OCI-LY3 (cell line): ENCODE measurements around the gene SNPH.

Source experiments
- H2AFZ ChIP-seq: fragments of 200-600, 300-600 bp; shearing (Covaris generic); 2 replicates; pipeline ENCODE4 v1.6.0; 2014; ENCODE audit warnings: antibody characterized with exemption, low read depth, low read length
- H3K27ac ChIP-seq: fragments of 200-600, 300-600 bp; sonication (generic); 2 replicates; pipeline ENCODE4 v1.5.1; 2014; ENCODE audit warnings: mild to moderate bottlenecking, low read length, moderate library complexity, mixed read lengths
- H3K27me3 ChIP-seq: fragments of 200-600, 300-600 bp; sonication (generic); 2 replicates; pipeline ENCODE4 v1.6.1; 2014; ENCODE audit warnings: low read depth, low read length, mixed read lengths
- H3K36me3 ChIP-seq: fragments of 200-600, 300-600 bp; sonication (generic); replicated peaks from 2 replicates; pipeline ENCODE3; 2014; ENCODE audit warnings: low read depth, low read length, mixed read lengths
- H3K4me1 ChIP-seq: fragments of 300-600, 200-600 bp; sonication (generic); 2 replicates; pipeline ENCODE4 v1.6.1; 2014; ENCODE audit warnings: low read length, mixed read lengths
- H3K4me2 ChIP-seq: fragments of 200-600, 300-600 bp; sonication (generic); 2 replicates; pipeline ENCODE4 v1.6.1; 2014; ENCODE audit warnings: low read length, mixed read lengths
- H3K4me3 ChIP-seq: fragments of 300-600, 200-600 bp; sonication (generic); 2 replicates; pipeline ENCODE4 v1.5.1; 2014; ENCODE audit warnings: antibody characterized with exemption, mild to moderate bottlenecking, low read length, moderate library complexity
- H3K79me2 ChIP-seq: fragments of 300-600, 200-600 bp; shearing (Covaris generic); 2 replicates; pipeline ENCODE4 v1.6.1; 2014; ENCODE audit warnings: mild to moderate bottlenecking, low read length, mixed read lengths
- H3K9ac ChIP-seq: fragments of 300-600, 200-600 bp; shearing (Covaris generic); 2 replicates; pipeline ENCODE4 v1.6.0; 2014; ENCODE audit warnings: mild to moderate bottlenecking, low read length, moderate library complexity
- H3K9me3 ChIP-seq: fragments of 200-600, 300-600 bp; shearing (Covaris generic); 2 replicates; pipeline ENCODE4 v1.6.1; 2014; ENCODE audit warnings: low read length, mixed read lengths; ENCODE audit not compliant: insufficient read depth
- H4K20me1 ChIP-seq: fragments of 200-600, 300-600 bp; sonication (generic); 2 replicates; pipeline ENCODE4 v1.6.1; 2016; ENCODE audit warnings: low read length, mixed read lengths; ENCODE audit not compliant: insufficient read depth
- CTCF ChIP-seq: fragments of 200-600, 300-600 bp; sonication (generic); IDR thresholded peaks from 2 replicates; pipeline ENCODE4 v1.5.1; 2014; ENCODE audit warnings: antibody characterized with exemption, low read length, low read depth
- EZH2phosphoT487 ChIP-seq: fragments of 200-600 bp; shearing (Covaris generic); IDR thresholded peaks from 2 replicates; pipeline ENCODE4 v1.6.1; 2018; ENCODE audit warnings: antibody characterized with exemption, mixed run types, low read depth

Gene SNPH

GRCh38 chr20:1308702-1309095 is 42.6 kb downstream of the SNPH start:
- TF ChIP-seq CTCF = no peak
- no peak for TF ChIP-seq EZH2phosphoT487
- no peaks in the 10 kb centered on the region for H4K20me1 ChIP-seq
- H3K9me3 ChIP-seq = no peaks in the 10 kb centered on the region
- H2AFZ ChIP-seq = no peak overlapping the region
- H3K27me3 ChIP-seq = no peaks in the 10 kb centered on the region
- H3K4me2 ChIP-seq = no peak overlapping the region
- H3K27ac ChIP-seq = no peak overlapping the region
- H3K79me2 ChIP-seq = no peaks in the 10 kb centered on the region
- H3K36me3 ChIP-seq = no peaks in the 10 kb centered on the region
- no peak overlapping the region for H3K9ac ChIP-seq
- no peaks in the 10 kb centered on the region for H3K4me1 ChIP-seq
- no peak overlapping the region for H3K4me3 ChIP-seq

- Histone ChIP-seq H3K4me1 (no peaks in the 10 kb centered on the region), H3K79me2 (no peaks in the 10 kb centered on the region), H3K4me3 (no peak overlapping the region), H3K36me3 (no peaks in the 10 kb centered on the region), H3K27me3 (no peaks in the 10 kb centered on the region), H3K9ac (no peak overlapping the region), H2AFZ (no peak overlapping the region), H4K20me1 (no peaks in the 10 kb centered on the region), H3K27ac (no peak overlapping the region), H3K9me3 (no peaks in the 10 kb centered on the region), H3K4me2 (no peak overlapping the region)
- no peak for TF ChIP-seq CTCF
These were observed 43.3 kb downstream of the SNPH start for GRCh38 chr20:1309439-1309847.

GRCh38 chr20:1310071-1310470 is 44.0 kb downstream of the SNPH start:
- Histone ChIP-seq H4K20me1 (no peaks in the 10 kb centered on the region), H3K79me2 (no peaks in the 10 kb centered on the region), H2AFZ (no peak overlapping the region), H3K9ac (no peak overlapping the region), H3K36me3 (no peaks in the 10 kb centered on the region), H3K4me3 (no peak overlapping the region), H3K4me1 (no peaks in the 10 kb centered on the region), H3K9me3 (no peaks in the 10 kb centered on the region), H3K27me3 (0 out of 2 replicates have a peak, but pooled peaks cover 5% of the 10 kb centered on the region), H3K27ac (no peak overlapping the region), H3K4me2 (no peak overlapping the region)
- TF ChIP-seq CTCF (no peak), EZH2phosphoT487 (no peak)

- H3K9me3 ChIP-seq = no peaks in the 10 kb centered on the region
- no peak overlapping the region for H2AFZ ChIP-seq
These were observed 44.6 kb downstream of the SNPH start for GRCh38 chr20:1310506-1311190.

More at GRCh38 chr20:1310506-1311190, 44.6 kb downstream of the SNPH start:
- Histone ChIP-seq H3K36me3 (no peaks in the 10 kb centered on the region), H3K9ac (no peak overlapping the region), H3K4me2 (no peak overlapping the region), H3K4me3 (no peak overlapping the region), H3K79me2 (no peaks in the 10 kb centered on the region), H3K27ac (no peak overlapping the region), H3K4me1 (no peaks in the 10 kb centered on the region), H3K27me3 (0 out of 2 replicates have a peak, but pooled peaks cover 5% of the 10 kb centered on the region), H4K20me1 (no peaks in the 10 kb centered on the region)
- TF ChIP-seq EZH2phosphoT487 (no peak), CTCF (no peak)
